Measurements from ENCODE around the gene DGAT2.

The DGAT2 gene

DNA sequence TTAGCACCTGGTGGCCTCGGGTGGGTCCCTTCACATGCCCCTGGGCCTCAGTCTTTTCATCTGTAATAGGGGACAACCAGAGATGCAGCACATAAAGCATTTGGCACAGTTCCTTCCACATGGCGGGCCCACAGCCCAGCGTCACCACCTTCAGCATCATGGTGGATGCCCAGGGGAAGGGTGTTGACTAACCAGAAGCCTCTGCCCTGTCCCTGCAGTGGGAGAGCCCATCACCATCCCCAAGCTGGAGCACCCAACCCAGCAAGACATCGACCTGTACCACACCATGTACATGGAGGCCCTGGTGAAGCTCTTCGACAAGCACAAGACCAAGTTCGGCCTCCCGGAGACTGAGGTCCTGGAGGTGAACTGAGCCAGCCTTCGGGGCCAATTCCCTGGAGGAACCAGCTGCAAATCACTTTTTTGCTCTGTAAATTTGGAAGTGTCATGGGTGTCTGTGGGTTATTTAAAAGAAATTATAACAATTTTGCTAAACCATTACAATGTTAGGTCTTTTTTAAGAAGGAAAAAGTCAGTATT is 31.6 kb downstream of the DGAT2 start:
- no peak overlapping the region for H3K4me3 ChIP-seq (ENCODE audit: low read depth, low read length)
- no peak for DNase-seq (ENCODE audit: low read depth)
- TF ChIP-seq CTCF (IDR thresholded peaks at IDR 0.05; ENCODE audit: low read depth, low read length, missing control alignments) = no peak

GRCh38 chr11:75800728-75801361 is 32.3 kb downstream of the DGAT2 start:
- no peak for DNase-seq (ENCODE audit: low read depth)
- H3K4me3 ChIP-seq (ENCODE audit: low read depth, low read length) = no peak overlapping the region
- no peak for TF ChIP-seq CTCF (IDR thresholded peaks at IDR 0.05; ENCODE audit: low read depth, low read length, missing control alignments)

DNA sequence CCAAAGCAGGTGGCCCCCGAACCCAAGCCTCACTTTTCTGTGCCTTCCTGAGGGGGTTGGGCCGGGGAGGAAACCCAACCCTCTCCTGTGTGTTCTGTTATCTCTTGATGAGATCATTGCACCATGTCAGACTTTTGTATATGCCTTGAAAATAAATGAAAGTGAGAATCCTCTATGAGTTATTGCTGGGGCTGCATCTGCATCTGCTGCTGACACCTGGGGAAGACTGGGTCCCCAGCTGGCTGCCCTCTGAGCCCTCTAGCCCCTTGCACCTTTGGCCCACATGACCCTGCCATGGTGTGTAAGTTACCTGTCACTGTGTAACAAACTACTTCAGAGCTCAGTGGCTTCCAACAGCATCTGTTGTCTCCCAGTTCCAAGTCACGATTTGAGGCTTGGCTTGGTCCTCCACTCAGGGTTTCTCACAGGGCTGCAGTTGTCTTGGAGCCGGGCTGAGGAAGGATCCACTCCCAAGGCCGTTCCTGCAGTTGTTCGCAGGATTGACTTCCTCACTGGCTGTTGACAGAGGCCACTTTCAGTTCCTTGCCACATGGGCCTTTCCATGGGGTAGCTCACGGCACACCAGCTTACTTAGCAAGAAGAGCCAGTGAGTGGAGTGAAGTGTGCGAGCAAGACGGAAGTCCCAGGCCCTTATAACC is 32.9 kb downstream of the DGAT2 start:
- TF ChIP-seq CTCF (IDR thresholded peaks at IDR 0.05; ENCODE audit: low read depth, low read length, missing control alignments) = no peak
- no peak overlapping the region for H3K4me3 ChIP-seq (ENCODE audit: low read depth, low read length)
- DNase-seq (ENCODE audit: low read depth) = no peak

GRCh38 chr11:75802021-75802912 is 33.7 kb downstream of the DGAT2 start:
- DNase-seq (ENCODE audit: low read depth) = no peak
- H3K4me3 ChIP-seq (ENCODE audit: low read depth, low read length) = no peak overlapping the region
- TF ChIP-seq CTCF (IDR thresholded peaks at IDR 0.05; ENCODE audit: low read depth, low read length, missing control alignments) = no peak

GRCh38 chr11:75802913-75803820 is 34.6 kb downstream of the DGAT2 start:
- no peak for DNase-seq (ENCODE audit: low read depth)
- TF ChIP-seq CTCF (IDR thresholded peaks at IDR 0.05; ENCODE audit: low read depth, low read length, missing control alignments) = peak; percentile 96
- H3K4me3 ChIP-seq (ENCODE audit: low read depth, low read length) = no peak overlapping the region

- no peak for TF ChIP-seq CTCF (IDR thresholded peaks at IDR 0.05; ENCODE audit: low read depth, low read length, missing control alignments)
- H3K4me3 ChIP-seq (ENCODE audit: low read depth, low read length) = no peak overlapping the region
- no peak for DNase-seq (ENCODE audit: low read depth)
These were observed 40.5 kb downstream of the DGAT2 start for GRCh38 chr11:75809111-75809510.

Measured in GM12864 (cell line).